ENCODE data around the gene ATP5F1E.
"Not testable (repeated sequence)": the region's sequence is repeated elsewhere in the genome, so short reads cannot be mapped to it uniquely, and the experiment has no call there.

Gene ATP5F1E

GRCh38 chr20:59042796-59043631 is 10.9 kb upstream of the ATP5F1E start:
- FAIRE-seq: no peak

GRCh38 chr20:59042151-59042795 is 10.1 kb upstream of the ATP5F1E start, which contains the start of gene PRELID3B:
PRELID3B (minus strand) TSS chr20:59042786; CDS start chr20:59042730, 56 bp downstream.
- no peak for FAIRE-seq

- not testable (repeated sequence) for FAIRE-seq
These were observed 9.4 kb upstream of the ATP5F1E start for GRCh38 chr20:59041487-59041886.

DNA sequence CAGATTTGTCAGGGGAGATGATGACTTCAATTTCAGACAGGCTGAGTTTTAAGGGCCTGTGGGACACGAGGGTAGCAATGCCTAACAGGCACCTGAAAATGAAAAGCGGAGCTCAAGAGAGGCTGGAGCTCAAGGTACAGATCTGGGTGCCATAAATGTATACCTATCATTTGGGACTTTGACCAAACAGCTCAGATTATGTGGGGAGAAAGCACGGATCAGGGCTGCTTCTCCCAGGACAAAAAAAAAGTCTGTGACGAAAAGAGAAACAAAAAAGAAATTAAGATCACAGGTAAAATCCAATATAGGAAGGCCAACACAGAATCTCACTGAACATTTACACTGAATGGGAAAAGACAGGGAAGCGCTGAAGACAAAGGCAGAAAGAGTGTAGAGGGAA is 8.5 kb upstream of the ATP5F1E start:
- FAIRE-seq: no peak

GRCh38 chr20:59039233-59039632 is 7.1 kb upstream of the ATP5F1E start:
- no peak for FAIRE-seq

DNA sequence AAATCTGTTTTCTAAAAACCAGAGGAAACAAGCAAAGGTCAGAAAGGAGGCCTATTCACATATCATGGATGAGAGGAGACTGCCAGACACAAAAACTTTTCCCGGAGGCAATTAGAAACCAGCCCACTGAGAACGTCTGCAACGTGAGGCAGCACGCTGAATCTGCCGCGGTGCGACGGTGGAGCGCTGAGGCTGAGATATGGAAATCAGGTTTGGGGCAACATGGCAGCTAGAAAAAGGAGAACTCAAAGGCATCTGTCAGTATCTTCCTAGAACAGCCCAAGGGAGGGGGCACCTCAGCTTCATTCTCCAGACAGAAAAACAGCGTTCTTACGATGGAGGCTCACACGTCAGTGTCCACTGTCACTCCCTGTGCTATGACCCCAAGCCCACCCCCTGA is 5.3 kb upstream of the ATP5F1E start:
- FAIRE-seq: no peak

DNA sequence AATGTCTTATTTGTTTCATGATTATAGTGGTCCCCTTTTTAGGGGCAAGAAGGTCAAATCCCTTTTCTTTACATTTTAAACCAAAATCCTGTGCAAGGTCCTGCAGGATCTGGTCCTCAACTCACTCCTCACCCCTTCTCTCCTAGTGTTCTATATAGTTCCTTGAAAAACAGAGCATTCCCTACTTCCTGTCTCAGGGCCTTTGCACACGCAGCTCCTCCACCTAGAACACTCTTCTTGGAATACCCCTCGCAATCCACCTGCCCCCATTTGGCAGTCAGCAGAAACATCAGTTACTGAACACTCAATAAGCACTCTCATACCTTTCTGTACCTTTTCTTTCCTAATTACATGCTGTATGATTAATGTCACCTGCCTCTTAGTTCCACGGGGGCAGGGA is 3.2 kb upstream of the ATP5F1E start:
- no peak for FAIRE-seq

- FAIRE-seq: peak; percentile 81
These were observed 1.6 kb upstream of the ATP5F1E start for GRCh38 chr20:59033616-59034165.

DNA sequence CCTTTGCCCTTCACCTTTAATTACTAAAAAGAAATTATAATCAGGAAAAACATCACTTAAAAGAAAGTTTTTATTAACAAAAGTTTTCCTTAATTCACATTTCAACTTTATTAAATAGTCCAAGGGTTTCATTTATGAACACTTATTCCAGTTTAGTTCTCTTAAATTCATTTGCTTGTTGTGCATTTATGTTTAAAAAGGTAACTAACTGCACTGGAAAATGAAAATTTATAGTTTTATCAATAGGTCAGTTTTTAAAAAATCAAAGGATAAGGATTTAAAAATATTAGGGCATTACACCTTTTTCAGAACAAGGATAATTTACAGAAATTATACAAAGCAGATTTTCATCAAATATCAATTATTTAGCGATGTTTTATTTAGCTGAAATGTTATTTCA is 958 bp upstream of the ATP5F1E start:
- FAIRE-seq: no peak

DNA sequence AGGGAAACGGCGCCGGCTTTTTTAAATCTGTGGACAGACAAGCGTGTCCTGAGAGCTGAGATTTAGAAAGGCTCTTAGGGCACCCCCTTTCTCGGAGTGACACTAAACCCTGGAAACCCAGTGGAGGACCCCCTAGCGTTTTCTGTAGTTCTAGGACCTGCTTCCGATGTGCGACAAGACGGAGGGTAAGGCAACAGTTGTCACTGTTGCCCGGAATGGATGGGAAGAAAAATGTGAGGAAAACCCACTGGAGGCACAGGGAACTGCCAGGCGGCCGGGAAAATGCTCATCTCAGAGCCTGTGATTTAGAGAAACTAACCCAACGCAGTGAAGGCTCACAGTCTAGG is 551 bp upstream of the ATP5F1E start:
- FAIRE-seq: no peak

DNA sequence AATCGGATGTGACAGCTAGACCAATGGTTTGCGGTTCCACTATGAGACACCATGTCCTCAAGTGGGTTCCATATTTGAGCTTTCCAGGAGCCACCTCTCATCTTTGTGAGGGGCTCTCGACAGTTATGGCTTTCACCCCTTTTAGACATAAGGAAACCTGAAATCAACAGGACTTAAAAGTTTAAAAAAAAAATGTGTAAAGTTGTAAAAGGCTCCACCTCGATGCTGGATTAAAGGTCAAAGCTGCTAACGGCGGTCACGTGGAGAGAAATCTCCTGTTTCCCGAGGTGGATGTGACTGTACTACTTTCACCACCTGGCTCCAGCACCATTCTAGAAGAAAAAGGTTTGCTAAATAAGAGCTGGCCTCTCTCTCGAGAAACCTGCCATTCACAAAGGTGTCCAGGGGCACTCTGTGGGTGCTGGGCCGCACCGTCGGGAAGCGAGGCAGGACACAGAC is 542 bp downstream of the ATP5F1E start:
- no peak for FAIRE-seq

DNA sequence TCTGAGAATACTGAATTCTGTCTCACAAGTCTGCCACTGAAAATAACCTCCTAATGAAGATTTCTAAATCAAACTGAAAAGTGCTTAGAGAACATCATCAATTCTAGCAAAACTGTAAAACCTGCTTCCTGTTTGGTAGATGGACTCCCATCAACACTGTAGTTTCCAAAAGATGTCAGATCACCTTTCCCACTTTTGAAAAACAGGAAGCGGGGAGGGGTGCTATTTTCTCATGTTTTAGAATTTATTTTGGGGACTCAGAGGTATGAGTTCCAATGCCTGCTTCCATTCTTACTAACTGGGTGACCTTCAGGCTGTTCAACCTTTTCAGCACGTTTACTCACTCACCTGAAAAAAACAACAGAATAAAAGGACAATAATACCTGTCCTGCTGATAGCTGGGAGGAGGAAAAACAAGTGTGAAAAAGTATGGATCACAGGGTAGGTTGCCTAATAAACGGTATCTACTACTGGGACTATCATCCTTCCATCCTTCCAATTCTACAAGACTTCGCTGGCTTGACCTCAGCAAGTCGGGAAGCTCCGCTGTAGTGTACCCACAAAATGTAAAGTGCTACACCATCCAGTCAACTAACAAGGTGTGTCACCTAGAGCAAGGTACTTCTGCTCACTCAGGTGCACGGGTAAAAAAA is 1.1 kb downstream of the ATP5F1E start:
- FAIRE-seq: no peak

GRCh38 chr20:59028812-59029211 is 3.3 kb downstream of the ATP5F1E start:
- FAIRE-seq: no peak

DNA sequence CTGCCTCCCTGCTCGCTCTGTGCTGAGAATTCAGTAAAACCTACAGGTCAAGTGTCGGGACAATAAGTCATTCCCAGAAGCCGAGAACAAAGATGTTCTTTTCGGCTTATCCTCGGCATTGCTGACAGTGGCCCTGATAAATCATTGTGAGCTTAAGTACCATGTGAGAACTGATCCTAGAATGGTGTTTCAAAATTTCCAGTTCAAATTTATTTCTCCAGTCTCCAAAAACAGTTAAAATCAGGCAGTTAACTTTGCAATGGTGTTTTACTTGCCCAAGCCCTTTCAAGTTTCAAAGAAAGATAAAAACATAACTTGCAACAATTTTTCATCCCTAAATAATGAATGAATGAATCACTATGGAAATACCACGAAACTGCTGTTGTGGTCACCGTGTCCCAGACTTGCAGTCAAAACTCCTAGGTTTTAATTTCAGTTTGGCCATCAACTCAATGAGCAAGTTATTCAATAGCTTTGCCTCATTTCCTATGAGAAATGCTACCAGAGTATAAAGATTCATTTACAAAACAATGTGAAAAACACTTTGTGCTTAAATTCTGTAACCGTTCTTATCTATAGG is 4.3 kb downstream of the ATP5F1E start:
- FAIRE-seq: no peak

- FAIRE-seq: no peak
These were observed 5.0 kb downstream of the ATP5F1E start for GRCh38 chr20:59026904-59027740.

DNA sequence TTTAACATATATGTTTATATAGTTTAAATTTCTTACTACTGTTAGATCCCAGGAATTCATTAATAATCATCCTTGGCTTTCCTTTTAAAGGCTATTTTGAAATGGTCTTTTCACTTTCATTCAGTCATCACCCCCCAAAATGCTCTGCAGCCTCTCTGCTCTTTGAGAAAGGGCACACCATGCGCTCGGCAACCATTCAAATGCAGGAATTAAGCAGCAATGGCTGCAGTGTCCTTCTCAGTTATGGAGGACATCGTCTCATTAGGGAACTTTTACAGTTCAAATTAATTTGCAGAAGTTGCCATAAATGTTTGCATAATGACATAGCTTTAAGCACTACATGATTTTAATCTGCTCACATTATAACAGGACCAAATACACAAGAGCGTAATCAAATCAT is 6.6 kb downstream of the ATP5F1E start:
- FAIRE-seq: no peak

- FAIRE-seq: no peak
These were observed 7.0 kb downstream of the ATP5F1E start for GRCh38 chr20:59025086-59025485.

DNA sequence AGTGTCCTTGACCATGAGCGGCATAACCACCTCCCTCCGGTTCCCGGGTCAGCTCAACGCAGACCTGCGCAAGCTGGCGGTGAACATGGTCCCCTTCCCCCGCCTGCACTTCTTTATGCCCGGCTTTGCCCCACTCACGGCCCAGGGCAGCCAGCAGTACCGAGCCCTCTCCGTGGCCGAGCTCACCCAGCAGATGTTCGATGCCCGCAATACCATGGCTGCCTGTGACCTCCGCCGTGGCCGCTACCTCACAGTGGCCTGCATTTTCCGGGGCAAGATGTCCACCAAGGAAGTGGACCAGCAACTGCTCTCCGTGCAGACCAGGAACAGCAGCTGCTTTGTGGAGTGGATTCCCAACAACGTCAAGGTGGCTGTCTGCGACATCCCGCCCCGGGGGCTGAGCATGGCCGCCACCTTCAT is 8.0 kb downstream of the ATP5F1E start:
- no peak for FAIRE-seq

- FAIRE-seq: no peak
These were observed 8.5 kb downstream of the ATP5F1E start for GRCh38 chr20:59023616-59024015.

DNA sequence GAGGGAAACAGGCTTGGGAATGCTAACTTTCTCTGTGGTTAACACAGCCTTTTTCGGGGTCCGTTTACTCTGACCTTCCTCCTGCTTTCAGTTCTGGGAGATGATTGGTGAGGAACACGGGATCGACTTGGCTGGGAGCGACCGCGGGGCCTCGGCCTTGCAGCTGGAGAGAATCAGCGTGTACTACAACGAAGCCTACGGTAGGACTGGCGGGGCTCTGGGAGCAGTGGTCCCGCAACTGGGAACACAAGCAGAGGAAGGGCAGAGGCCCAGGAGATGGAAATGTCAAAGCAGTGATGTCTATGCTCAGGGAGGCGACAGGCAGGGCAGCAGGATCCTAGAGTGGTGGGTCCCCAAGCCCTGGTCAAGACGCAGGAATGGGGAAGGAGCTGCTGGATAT is 9.4 kb downstream of the ATP5F1E start:
- no peak for FAIRE-seq

GRCh38 chr20:59020938-59021551 is 11.1 kb downstream of the ATP5F1E start:
- no peak for FAIRE-seq

DNA sequence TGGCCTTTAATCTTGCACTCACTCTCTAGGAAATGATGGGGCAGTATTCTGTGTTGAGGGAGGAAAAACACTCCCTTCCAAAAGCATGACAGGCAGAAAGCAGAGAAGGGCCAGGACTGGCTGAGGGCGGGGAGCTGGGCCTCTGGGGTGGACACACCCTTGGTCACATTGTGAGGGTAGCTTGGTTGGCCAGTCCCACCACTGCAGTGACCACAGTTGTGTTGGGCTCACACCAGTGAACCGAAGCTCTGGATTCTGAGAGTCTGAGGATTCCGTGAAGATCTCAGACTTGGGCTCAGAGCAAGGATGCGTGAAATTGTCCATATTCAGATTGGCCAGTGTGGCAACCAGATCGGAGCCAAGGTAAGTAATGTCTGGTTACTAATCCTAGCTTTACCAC is 12.9 kb downstream of the ATP5F1E start, which contains the start of gene TUBB1:
TSS of gene TUBB1 (plus strand) at position 213 of the 400 bp plus-strand sequence. CDS start at position 307, 94 bp downstream.
- FAIRE-seq: no peak
